Esophagus (tissue), 2 donors: Measurements from ENCODE around the gene BLOC1S3. TPM values are rescaled to one million over a fixed set of nuclear protein-coding genes. Genes with fewer than 3 reads are reported as not detected.
A peak's percentile ranks its signal among the peaks of the same experiment; 100 is the strongest.

Source experiments
- H3K27ac ChIP-seq, 2 donors: one replicate each; pipeline ENCODE4 v1.5.1; 2013; ENCODE audit warnings: low read depth in 2 of 2, mild to moderate bottlenecking in 2 of 2, inconsistent platforms in 1 of 2, low read length in 1 of 2, moderate library complexity in 1 of 2
- H3K27me3 ChIP-seq, 2 donors: one replicate each; pipeline ENCODE4 v1.6.1; 2013; ENCODE audit warnings: low read length in 2 of 2, control low read depth in 1 of 2, mild to moderate bottlenecking in 1 of 2; ENCODE audit not compliant: insufficient read depth in 2 of 2, control insufficient read depth in 1 of 2
- H3K36me3 ChIP-seq, 2 donors: one replicate each; pipeline ENCODE4 v1.6.1; 2013; ENCODE audit warnings: low read length in 1 of 2; ENCODE audit not compliant: control insufficient read depth in 2 of 2, insufficient read depth in 2 of 2
- H3K4me1 ChIP-seq, 2 donors: one replicate each; pipeline ENCODE4 v1.6.1; 2013; ENCODE audit warnings: low read length in 1 of 2; ENCODE audit not compliant: control insufficient read depth in 2 of 2, insufficient read depth in 2 of 2
- H3K4me3 ChIP-seq, 2 donors: one replicate each; pipeline ENCODE4 v1.5.1; 2013; ENCODE audit warnings: low read length in 2 of 2, mild to moderate bottlenecking in 2 of 2, low read depth in 1 of 2, moderate library complexity in 1 of 2
- H3K9me3 ChIP-seq, 2 donors: one replicate each; pipeline ENCODE4 v1.6.1; 2013; ENCODE audit warnings: mild to moderate bottlenecking in 2 of 2, low read depth in 1 of 2, low read length in 1 of 2, moderate library complexity in 1 of 2; ENCODE audit not compliant: control insufficient read depth in 2 of 2, insufficient read depth in 1 of 2
- WGBS, 2 donors: extraction: QIAGEN DNeasy Blood & Tissue Kit; methylation state at CpG; one replicate each; pipeline ENCODE4 v1.1.7; 2013; 5-methylcytosine and 5-hydroxymethylcytosine counted together
- polyA plus RNA-seq, 2 donors: library from polyadenylated mRNA; stranded (reverse); fragments of 200-250 nt; gene quantifications; one replicate each; pipeline ENCODE4 v1.2.3, GENCODE V29; 2013
- donor health status: healthy with polysubstance abuse.
- donor health status: Bipolar disorder and iron deficiency.

The BLOC1S3 gene
- polyA plus RNA-seq: 1 to 10 TPM; 2.2 to 3.1 TPM

GRCh38 chr19:45178262-45179071 lies at the start of gene BLOC1S3:
Gene BLOC1S3 (plus strand): TSS chr19:45178784. CDS start chr19:45179297, 513 bp downstream.
- Histone ChIP-seq H3K4me1 (peaks cover 0 to 14% of the 10 kb centered on the region in 2 donors), H3K27me3 (no peaks in the 10 kb centered on the region), H3K4me3 (peak within 1 kb of the TSS; percentile 77 to 79), H3K36me3 (no peaks in the 10 kb centered on the region), H3K27ac (peak within 1 kb of the TSS; percentile 95 to 98), H3K9me3 (no peaks in the 10 kb centered on the region)
- 0% methylated on average over 51 of the region's 51 CpGs for WGBS, 2 donors

- Histone ChIP-seq H3K4me3 (no peak overlapping the region), H3K27me3 (no peaks in the 10 kb centered on the region), H3K27ac (no peak overlapping the region), H3K9me3 (no peaks in the 10 kb centered on the region), H3K36me3 (peaks cover 0 to 3% of the 10 kb centered on the region in 2 donors), H3K4me1 (peaks cover 4 to 5% of the 10 kb centered on the region in 2 donors)
- 91% methylated on average over 5 of the region's 5 CpGs for WGBS, 2 donors
Measured at GRCh38 chr19:45128806-45129205, 49.8 kb upstream of the BLOC1S3 start.

- H3K27ac ChIP-seq: no peak overlapping the region
- peaks cover 3 to 4% of the 10 kb centered on the region in 2 donors for H3K4me1 ChIP-seq
- H3K4me3 ChIP-seq: no peak overlapping the region
- peaks cover 0 to 3% of the 10 kb centered on the region in 2 donors for H3K36me3 ChIP-seq
- no peaks in the 10 kb centered on the region for H3K27me3 ChIP-seq
- WGBS, 2 donors: 79 to 91% methylated on average over 13 of the region's 13 CpGs
- no peaks in the 10 kb centered on the region for H3K9me3 ChIP-seq
Measured at GRCh38 chr19:45130236-45130635, 48.3 kb upstream of the BLOC1S3 start.

- peaks cover 0 to 2% of the 10 kb centered on the region in 2 donors for H3K4me1 ChIP-seq
- no peaks in the 10 kb centered on the region for H3K27me3 ChIP-seq
- H3K36me3 ChIP-seq: peaks cover 0 to 2% of the 10 kb centered on the region in 2 donors
- H3K4me3 ChIP-seq: no peak overlapping the region
- WGBS, 2 donors: 46 to 52% methylated on average over 13 of the region's 13 CpGs
- no peaks in the 10 kb centered on the region for H3K9me3 ChIP-seq
- no peak overlapping the region for H3K27ac ChIP-seq
Measured at GRCh38 chr19:45130888-45131615, 47.5 kb upstream of the BLOC1S3 start.

GRCh38 chr19:45133661-45134060 lies 44.9 kb upstream of the BLOC1S3 start:
- Histone ChIP-seq H3K9me3 (no peaks in the 10 kb centered on the region), H3K36me3 (no peaks in the 10 kb centered on the region)
- WGBS, 2 donors: 89 to 95% methylated on average over 8 of the region's 8 CpGs

GRCh38 chr19:45135176-45135885 lies 43.3 kb upstream of the BLOC1S3 start:
- Histone ChIP-seq H3K36me3 (peaks cover 0 to under 1% of the 10 kb centered on the region in 2 donors), H3K27ac (no peak overlapping the region), H3K9me3 (no peaks in the 10 kb centered on the region), H3K4me1 (no peaks in the 10 kb centered on the region), H3K27me3 (no peaks in the 10 kb centered on the region), H3K4me3 (no peak overlapping the region)
- 94 to 96% methylated on average over 21 of the region's 21 CpGs for WGBS, 2 donors

More at GRCh38 chr19:45133661-45134060, 44.9 kb upstream of the BLOC1S3 start:
- Histone ChIP-seq H3K4me3 (no peak overlapping the region), H3K27ac (no peak overlapping the region), H3K4me1 (no peaks in the 10 kb centered on the region), H3K27me3 (no peaks in the 10 kb centered on the region)

- 75 to 84% methylated on average over 12 of the region's 12 CpGs for WGBS, 2 donors
- peaks cover 0 to 12% of the 10 kb centered on the region in 2 donors for H3K36me3 ChIP-seq
- H3K27me3 ChIP-seq: no peaks in the 10 kb centered on the region
- H3K9me3 ChIP-seq: no peaks in the 10 kb centered on the region
- no peaks in the 10 kb centered on the region for H3K4me1 ChIP-seq
- peak overlapping the region in 1 of 2 donors; percentile 11 for H3K27ac ChIP-seq
- no peak overlapping the region for H3K4me3 ChIP-seq
Measured at GRCh38 chr19:45136507-45137178, 41.9 kb upstream of the BLOC1S3 start.

GRCh38 chr19:45137179-45137761 lies 41.3 kb upstream of the BLOC1S3 start:
- Histone ChIP-seq H3K27ac (no peak overlapping the region), H3K36me3 (peaks cover 0 to 18% of the 10 kb centered on the region in 2 donors), H3K9me3 (no peaks in the 10 kb centered on the region), H3K4me1 (no peaks in the 10 kb centered on the region), H3K4me3 (no peak overlapping the region), H3K27me3 (no peaks in the 10 kb centered on the region)
- WGBS, 2 donors: 73 to 77% methylated on average over 17 of the region's 17 CpGs
